ENCODE measurements around the gene PIEZO2.

PIEZO2 gene

GRCh38 chr18:10834128-10834815 lies 315.1 kb downstream of the PIEZO2 start:
- no peak for DNase-seq

GRCh38 chr18:10833656-10834055 lies 315.7 kb downstream of the PIEZO2 start:
- no peak for DNase-seq

GRCh38 chr18:10826400-10826799 lies 323.0 kb downstream of the PIEZO2 start:
- no peak for DNase-seq

DNA sequence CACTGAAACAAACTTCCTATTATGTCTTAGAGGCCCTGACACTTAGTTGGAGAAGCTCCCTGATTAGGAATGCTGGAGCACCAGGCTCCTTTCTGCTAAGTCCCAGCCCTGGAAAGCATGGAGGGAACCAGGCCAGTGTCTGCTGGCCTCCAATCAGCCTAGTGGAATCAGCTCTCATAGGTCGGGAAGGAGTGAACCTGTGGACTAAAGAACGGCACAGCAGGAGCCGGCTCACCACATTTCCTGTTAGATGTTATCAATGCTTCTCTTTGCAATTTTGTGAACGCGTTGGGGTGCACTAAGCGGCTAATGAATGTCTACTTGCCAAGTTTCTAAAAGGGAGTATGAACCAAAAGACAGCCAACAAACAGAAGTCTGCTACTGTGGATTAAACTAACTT lies 326.9 kb downstream of the PIEZO2 start:
- no peak for DNase-seq

GRCh38 chr18:10820681-10821080 lies 328.7 kb downstream of the PIEZO2 start:
- no peak for DNase-seq

GRCh38 chr18:10814336-10814735 lies 335.0 kb downstream of the PIEZO2 start:
- DNase-seq: no peak

- no peak for DNase-seq
Observed at GRCh38 chr18:10805587-10806118, 343.7 kb downstream of the PIEZO2 start.

DNA sequence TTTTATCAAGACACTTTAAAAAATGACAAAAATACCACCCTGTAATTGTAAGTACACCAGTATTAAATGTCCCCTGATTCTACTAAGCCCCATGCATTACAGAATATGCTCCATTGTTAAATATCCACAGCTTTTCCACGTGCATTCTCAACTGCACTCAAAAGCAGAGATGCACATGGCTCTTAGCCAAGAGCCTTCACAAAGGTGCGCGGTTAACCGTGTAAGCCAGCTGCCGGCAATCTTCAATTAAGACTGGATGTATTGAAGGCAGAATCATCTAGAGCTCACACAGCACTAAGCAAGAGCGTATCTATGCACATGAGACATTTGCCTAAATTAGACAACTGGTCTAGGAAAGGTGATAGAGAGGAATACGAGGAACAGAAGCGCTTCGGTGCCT lies 345.2 kb downstream of the PIEZO2 start:
- no peak for DNase-seq

- no peak for DNase-seq
Observed at GRCh38 chr18:10798727-10799550, 350.4 kb downstream of the PIEZO2 start.

GRCh38 chr18:10797896-10798295 lies 351.5 kb downstream of the PIEZO2 start:
- no peak for DNase-seq

GRCh38 chr18:10794771-10795170 lies 354.6 kb downstream of the PIEZO2 start:
- no peak for DNase-seq

GRCh38 chr18:10793730-10794370 lies 355.5 kb downstream of the PIEZO2 start:
- DNase-seq: no peak

- DNase-seq: no peak
Observed at GRCh38 chr18:10792181-10792580, 357.2 kb downstream of the PIEZO2 start.

GRCh38 chr18:10791169-10791831 lies 358.1 kb downstream of the PIEZO2 start:
- DNase-seq: no peak

- DNase-seq: no peak
Observed at GRCh38 chr18:10789180-10789579, 360.2 kb downstream of the PIEZO2 start.

GRCh38 chr18:10787293-10787901 lies 362.0 kb downstream of the PIEZO2 start:
- peak; percentile 95 for DNase-seq

DNA sequence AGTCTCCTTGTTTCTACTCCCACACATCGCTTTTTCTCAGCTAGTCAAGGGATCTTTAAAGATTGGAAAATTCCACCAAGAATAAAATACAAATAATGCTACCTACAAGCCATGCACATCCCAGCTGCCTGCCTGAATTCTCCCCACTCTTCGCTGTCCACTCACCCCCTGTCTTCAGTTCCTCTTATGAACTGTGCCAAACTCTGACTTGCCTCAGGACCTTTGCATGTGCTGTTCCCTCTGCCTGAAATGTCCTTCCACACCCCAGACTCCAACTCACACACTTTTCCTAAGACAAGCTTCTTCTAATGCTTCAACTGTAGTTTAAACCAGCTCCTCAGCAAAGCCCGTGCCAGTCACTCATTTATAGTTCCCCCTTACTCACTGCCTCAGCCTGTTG lies 363.6 kb downstream of the PIEZO2 start:
- DNase-seq: no peak

DNA sequence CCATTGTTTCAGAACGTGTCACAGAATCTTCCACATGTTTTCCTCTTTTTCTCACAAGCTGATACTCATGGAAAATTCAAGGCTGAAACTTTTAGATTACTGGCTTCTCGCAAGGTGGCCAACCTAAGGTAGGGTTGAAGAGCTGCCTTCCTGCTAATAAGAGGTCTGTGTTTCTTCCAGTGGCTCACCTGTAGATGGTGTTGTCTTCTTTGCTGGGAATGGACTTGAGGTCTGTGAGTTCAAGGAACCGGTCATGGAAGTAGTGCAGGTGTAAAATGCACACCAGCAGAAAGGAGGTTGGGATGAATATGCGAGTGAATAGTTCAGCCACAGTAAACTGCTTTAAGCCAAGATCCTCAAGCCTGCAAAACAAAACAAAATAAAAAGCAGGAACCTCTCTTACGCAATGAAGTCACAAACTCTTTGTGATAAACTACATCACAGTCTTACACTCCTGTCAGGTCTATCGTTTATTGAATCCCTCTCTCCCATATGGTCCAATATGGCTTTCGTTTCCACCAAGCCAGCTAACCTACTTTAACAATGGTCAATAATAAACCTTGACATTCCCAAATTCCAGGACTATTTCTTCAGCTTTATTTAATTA lies 364.7 kb downstream of the PIEZO2 start:
- DNase-seq: no peak

DNA sequence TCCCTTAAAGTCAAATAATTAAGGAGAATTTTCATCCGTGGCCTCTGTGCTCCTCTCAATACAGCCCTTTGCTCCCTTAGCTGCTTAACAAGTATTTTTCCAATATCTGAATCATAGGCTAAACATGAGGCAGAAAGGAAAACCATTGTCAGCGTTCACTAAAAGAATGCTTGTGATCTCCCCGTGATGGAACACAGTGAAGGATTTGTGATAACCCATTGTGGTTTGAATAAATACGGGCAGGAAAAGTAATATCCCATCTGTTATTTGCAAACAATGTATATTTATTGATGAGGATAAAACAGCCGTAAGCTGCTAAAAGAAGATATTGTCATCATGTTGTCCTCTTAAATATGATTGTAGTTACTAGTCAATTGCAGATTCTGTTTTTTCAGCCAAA lies 365.4 kb downstream of the PIEZO2 start:
- DNase-seq: no peak

DNA sequence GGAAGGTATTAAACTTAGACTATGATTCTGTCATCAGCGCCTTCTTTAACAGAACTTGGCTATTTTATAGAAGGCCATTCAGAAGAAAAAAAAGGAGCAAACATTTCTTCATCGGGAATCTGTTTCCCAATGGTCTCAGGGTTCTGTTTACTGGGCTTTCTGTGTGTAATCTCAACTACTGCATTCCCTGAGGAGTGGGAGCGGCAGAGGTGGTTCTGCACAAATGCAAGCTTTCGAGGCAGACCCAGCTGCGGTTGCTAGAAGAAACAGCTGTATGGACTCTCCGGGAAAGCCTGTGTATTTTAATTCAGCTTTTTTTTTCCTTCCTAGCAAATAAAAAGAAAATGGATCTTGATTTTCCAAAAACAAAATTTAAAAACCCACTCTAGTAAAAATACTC lies 372.9 kb downstream of the PIEZO2 start:
- DNase-seq: no peak

GRCh38 chr18:10775026-10775425 lies 374.3 kb downstream of the PIEZO2 start:
- no peak for DNase-seq

- no peak for DNase-seq
Observed at GRCh38 chr18:10771053-10771709, 378.2 kb downstream of the PIEZO2 start.

Data from stimulated activated CD8-positive, alpha-beta memory T cell treated with anti-CD3 and anti-CD28 coated beads, Interleukin-4, amount 100 ng/mL, for 48 hours (primary cell).